ENCODE results near the gene ATP2A3.
A peak's percentile ranks its signal among the peaks of the same experiment; 100 is the strongest.

The ATP2A3 gene

DNA sequence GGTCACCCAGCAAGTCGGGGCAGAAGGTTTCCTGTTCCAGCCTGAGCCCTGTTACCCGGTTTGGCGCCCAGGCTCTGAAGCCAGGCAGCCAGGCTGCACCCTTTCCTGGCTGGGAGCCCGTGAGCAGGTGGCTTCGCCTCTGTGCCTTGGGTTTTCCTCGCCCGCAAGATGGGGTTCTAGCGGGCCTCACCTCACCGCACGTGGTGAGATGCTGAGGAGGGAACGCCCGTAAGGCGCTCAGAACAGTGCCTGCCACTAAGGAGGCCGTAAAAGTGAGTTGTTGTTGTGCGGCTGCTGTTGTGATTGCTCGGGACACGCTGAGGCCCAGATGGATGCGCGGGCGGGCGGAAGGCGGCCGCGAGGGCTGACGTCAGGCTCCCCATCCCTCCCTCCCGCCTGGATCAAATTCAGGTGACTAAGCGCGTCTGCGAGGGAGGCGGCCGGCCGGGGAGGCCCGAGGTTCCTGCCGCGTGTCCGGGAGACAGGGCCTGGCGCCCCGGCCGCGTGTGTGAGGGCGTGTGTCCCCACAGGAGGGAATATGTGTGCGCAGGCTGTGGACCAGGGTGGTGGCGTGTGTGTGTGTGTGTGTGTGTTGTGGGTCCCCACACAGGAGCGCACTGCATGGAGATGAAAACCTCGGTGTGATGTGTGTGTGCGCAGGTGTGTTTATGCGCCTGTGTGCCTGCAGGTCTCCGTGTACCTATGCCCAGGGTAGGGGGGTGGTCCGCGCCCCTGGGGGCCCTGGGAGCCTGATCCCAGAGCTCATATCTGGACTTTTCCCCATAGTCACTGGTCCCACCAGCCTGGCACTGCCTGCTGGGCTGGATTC lies 75.7 kb downstream of the ATP2A3 start:
- peak; percentile 11 for DNase-seq

DNA sequence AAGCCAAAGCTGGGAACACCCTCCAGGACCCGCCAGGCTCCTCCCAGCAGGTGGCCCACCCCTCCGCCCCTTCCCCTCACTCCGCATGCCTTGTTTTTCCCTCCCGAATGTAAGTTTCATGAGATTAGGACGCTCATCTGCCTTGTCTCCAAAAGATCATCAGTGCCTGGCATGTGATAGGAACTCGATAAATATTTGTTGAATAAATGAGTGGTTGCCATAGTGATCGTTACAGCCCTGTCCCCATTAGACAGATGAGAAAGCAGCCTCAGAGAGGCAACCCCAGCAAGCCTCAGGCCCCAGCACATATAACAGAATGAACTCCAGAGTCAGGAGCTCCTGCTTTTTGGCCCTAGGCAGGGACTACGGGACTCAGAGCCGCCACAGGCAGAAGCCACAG lies 76.4 kb downstream of the ATP2A3 start:
- DNase-seq = no peak

DNA sequence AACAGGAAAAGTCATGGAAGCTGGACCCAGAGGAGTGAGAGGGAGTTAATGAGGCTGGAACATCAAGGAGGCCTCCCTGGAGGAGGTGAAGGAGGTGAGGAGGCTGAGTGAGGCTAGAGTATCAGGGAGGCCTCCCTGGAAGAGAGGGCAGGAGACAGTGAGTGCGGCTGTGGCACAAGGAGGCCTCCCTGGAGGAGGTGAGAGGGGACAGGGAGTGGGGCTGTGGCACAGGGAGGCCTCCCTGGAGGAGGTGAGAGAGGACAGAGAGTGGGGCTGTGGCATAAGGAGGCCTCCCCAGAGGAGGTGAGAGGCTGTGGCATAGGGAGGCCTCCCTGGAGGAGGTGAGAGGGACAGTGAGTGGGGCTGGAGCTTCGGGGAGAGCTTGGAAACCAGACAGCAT lies 76.8 kb downstream of the ATP2A3 start:
- no peak for DNase-seq

DNA sequence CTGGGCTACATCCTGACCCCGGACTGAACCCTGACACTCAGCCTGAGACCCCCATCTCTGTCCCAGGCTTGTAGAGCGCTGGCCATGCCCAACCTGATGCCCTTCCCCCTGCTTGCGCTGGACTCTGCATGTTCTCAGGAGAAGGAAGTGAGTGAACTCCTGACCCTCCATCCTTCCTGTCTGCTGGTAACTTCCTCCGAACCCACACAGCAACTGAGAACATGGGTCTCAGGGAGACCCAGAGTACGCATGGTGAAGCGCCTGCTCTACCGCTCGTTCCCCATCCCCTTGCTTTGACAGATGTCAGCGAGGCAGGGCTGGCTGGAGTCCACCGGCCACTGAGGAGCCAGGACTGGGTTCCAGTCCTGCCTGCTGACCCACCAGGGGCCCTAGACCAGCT lies 77.5 kb downstream of the ATP2A3 start:
- DNase-seq = no peak

DNA sequence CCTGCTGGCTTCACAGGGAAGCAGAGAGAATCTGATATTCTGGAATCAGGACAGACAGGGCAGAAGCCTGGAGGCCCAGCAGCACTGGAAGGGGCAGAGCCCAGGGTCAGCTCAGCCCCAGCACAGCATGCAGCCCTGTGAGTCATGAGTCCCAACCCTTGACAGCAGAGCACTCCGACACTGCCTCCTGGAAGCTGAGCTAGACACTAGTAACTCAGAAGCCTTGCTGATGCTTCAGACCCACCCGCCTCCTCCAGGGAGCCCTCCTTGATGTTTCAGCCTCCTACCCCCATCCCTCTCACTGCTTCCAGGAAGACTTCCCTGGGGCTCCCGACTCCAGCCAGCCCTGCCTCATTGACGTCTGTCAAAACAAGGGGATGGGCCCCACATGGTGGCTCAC lies 78.3 kb downstream of the ATP2A3 start:
- no peak for DNase-seq

DNA sequence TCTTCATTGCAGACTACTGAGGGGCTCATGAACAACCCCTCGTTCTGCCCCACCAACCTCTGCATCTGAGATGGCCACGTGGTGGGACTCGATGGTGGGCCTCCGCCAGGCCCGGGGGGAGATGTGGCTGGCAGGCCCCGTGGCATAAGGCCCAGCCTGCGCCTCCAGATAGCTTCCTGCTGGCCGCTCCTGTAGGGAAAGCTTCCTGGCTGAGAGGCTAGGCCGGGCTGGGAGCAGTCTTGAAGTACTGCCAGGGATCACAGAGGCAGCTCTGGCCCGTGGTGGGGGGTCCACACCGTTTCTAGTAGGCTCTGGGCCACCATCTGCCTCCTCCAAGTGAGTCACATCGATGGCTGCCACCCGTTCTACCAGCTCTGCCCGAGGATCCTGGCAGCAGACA lies 79.0 kb downstream of the ATP2A3 start:
- no peak for DNase-seq

DNA sequence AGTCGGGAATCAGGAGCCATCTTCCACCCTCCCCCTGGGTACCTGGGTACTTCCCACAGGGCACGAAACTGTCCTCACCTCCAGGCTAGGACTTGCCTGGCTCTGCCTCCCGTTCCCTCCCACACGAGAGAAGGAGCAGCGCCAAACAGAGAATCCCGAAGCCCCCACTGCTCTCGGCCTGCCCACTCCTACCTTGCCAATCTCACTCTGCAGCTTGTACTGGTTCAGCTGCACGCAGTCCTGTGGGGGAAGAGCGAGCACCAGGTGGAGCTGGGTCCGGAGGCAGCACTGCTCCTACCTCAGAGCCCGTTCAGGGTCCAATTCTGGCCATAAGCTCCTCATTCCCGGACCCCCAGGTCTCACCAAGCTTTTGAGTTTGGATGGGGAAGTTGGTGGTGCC lies 80.0 kb downstream of the ATP2A3 start:
- no peak for DNase-seq

DNA sequence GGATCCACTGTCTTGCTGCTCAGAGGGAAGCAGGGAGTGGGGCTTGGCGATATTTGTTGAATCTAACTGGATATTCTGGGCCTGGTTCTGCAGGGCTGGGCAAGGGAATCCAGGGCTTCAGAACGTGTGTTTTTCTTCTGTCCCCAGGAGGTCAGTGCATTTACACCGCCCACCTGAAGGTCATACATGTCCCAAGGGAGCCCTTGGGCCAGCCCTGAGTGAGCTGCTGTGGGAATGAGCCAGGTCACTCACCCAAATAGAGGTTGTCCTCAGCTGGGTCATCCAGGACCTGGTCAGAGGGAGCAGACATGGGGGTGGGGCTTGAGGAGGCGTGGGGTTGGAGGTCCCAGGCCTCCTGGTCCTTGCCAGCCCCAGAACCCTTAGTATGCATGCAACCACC lies 82.0 kb downstream of the ATP2A3 start:
- DNase-seq = no peak

DNA sequence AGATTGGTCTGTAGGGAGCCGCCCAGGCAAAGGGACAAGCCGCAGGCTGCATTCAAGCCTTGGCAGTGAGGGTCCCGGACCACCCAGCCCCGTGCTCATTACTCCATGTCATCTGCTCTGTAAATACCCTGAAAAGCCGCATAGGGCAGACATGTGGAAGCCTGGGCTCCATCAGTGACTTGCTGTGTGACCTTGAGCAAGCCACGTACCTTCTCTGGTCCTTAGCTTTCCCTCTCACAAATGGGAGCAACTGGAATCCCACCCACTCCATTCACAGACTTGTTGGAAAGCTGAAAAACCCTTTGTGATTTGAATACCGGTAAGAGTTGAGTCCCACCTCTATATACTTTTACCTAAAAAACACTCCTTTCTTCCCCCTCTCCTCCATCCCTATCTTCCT lies 83.3 kb downstream of the ATP2A3 start:
- DNase-seq = no peak

DNA sequence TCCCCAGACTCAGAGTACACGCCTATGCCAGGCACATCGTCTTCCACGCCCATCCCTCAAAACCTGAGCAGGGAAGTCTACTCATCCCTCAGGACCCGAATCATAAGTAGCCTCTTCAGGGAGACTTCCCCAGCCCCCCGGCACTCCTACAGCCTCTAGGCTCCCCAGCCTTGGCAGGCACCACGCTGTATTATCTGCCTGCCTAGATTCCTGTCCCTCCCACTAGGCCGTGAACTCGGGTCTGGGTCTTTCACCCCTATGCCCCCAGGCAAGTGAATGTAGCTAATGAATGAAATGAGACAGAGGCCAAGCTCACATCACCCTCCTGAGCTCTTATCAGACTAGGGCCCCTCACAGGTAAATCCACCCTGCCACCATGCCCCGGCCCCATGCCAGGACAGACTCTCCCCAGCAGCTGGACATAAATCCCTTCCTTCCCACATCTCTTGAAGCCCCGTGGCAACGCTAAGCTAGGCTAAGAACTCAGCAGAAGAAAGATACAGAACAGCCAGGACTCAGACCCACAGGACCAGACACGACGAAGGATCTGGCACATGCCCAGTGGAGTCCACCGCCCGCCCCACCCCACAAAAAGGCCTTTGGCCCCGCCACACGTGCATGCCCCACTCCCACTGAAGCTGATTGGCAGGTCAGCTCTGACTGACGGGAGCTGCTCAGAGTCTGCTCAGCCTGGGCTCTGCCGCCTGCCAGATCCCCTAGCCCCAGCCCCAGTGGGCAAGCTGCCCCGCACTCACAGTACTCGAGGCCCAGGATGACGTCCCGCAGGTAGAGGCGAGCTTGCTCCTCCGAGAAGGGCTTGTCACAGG lies 84.4 kb downstream of the ATP2A3 start:
- no peak for DNase-seq

DNA sequence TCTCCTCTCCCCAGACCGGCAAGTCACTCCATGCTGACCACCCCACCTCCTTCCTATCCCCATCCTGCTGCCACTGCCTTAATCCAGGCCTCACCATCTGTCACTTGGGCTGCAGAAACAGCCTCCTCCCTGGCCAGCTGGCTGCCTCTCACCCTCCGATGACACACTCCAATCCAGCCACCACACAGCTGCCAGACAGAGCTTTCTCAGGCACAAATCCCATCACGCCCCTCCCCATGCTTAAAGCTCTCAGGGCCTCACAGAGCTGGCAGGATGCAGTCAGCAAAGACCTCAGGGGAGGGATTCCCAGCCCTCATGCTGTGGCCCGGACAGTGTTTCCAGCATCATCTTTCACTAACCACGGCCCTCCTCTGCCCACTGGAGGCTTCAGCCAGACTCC lies 85.1 kb downstream of the ATP2A3 start:
- DNase-seq = no peak

DNA sequence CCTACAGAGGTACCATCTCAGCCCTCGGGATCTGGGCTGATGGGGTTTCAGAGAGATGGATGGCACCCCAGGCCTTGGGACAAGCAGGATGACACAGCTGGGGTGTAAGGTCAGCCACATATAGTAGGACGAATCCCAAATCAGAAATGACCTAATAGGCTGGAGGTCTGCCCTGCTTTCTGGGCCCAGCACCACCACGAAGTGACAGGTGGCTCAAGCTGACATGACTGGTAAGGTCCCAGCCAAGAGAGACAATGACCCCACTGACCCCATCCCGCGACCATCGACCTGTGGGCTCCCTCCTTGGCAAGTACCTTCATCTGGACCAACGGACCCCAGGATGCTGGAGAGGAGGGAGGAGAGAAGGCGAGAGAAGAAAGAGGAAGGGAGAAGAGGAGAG lies 87.0 kb downstream of the ATP2A3 start:
- DNase-seq = no peak

DNA sequence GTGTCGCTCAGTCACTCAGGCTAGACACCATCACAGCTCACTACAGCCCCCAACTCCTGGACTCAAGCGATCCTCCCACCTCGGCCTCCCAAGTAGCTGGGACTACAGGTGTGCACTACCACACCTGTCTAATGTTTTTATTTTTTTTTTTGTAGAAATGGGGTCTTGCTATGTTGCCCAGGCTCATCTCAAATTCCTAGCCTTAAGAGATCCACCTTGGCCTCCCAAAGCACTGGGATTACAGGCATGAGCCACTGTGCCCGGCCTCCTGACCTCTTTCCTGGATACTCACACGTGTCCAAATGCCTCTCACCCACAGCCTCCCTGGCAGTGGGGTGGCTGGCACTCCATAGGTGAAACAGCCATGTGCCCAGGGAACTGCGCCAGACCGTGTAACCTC lies 88.9 kb downstream of the ATP2A3 start:
- DNase-seq = no peak
